SHP77 treated with DMSO at 0.1 percent for 48 hours (cell line): Measurements from ENCODE around the gene CENPX.
A peak's percentile ranks its signal among the peaks of the same experiment; 100 is the strongest.

Source experiments
- DNase-seq: peaks from one replicate; lab custom pipeline; 2025; lab: John Stamatoyannopoulos, UW

The CENPX gene

DNA sequence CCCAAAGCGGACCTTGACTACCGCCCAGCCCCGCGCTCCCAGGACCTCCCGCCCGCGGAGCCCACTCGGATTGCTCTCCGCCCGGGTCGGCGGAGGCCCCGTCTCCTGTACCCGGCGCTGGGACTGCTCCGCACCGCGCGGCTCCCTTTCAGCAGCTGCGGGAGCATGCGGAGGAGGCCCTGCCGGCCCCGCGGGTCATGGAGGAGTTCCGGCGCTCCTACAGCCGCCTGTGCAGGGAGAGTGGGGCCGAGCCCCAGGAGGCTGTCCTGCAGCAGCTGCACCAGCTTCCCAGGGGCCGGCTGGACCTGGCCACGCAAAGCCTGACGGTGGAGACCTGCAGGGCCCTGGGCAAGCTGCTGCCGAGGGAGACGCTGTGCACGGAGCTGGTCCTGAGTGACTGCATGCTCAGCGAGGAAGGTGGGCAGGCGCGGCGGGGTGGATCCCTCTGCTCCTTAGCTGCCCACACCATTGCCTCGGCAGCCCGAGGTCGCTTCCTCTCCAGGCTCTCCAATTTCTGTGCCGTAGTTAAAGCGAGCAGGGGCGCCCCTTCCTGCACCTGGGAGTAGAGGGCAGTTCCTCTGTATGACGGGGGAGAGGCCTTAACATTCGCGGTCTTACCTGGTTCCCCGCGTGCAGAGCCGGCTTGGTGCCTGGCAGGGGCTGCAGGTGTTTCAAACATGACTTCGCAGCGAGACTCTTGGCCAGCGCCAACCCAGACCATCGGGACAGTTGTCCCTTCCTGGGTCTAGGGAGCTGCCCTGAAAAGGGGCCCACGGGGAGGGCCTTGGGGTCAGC, 966 bp upstream of the CENPX start:
- DNase-seq, result no peak

GRCh38 chr17:82022981-82023446, 336 bp upstream of the CENPX start, which contains the start of gene LRRC45:
LRRC45 (plus strand) TSS chr17:82023305; CDS start chr17:82023644, 339 bp downstream.
- DNase-seq, result peak; percentile 99

GRCh38 chr17:82021900-82022309, 773 bp downstream of the CENPX start:
- DNase-seq, result no peak

DNA sequence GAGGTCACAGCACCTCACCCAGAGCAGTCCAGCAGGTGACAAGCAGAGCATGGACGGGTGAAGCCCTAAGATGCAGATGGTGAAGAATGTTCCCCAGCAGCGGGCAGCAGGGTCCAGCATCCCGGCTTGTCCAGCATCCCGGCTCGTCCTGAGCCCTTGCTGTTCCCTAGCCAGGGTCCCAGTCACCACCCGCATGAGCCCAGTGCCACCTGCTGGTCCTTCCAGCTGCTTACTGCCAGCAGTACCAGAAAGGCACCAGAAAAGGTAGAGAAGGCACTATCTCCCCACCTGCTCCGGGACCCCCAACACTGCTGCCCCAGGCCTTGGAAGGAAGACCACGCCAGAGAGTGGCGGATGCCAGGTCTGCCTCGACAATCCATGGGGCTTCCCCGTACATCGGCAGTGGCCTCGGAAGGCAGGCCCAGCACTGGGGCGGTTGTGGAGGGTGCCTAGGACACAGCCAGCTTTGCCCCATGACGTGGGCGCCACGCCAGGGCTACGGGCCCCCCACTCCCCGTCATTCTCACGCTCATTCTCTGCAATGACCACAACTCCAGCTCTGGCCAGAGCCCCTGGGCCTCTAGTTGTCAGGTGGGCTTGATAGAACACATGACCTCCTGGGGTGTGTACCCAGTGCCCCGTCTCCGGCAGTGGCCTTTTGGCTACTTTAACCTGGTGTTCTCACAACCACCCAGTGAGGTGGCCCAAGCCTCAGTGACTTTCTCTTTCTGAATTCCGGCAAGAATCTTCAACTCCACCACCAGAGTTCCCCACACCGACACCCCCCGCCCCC, 1.4 kb downstream of the CENPX start:
- peak; percentile 50 for DNase-seq

DNA sequence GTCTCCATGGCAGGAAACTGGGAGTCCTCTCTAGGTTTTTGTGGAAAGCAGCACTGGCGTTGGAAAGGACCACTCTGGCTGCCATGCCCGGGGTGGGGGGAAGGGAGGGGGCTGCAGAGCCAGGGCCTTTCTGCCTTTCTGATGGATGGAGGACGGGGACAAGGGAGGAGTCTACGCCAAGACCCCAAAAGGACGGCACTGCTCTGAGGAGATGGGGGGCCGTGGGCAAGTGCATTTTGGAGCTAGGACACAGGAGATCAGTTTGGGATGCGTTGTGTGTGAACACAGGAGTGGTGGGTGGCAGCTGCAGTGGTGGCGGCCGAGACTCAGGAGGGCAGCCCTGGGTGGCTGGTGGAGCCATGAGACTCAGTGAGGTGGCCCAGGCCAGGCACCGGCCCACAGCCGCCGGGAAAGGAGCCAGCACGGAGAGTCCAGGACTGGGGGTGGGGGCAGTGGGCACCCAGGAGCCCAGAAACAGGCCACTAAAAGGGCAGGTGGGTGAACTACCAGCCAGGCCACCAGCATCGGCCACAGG, 2.0 kb downstream of the CENPX start:
- no peak for DNase-seq

DNA sequence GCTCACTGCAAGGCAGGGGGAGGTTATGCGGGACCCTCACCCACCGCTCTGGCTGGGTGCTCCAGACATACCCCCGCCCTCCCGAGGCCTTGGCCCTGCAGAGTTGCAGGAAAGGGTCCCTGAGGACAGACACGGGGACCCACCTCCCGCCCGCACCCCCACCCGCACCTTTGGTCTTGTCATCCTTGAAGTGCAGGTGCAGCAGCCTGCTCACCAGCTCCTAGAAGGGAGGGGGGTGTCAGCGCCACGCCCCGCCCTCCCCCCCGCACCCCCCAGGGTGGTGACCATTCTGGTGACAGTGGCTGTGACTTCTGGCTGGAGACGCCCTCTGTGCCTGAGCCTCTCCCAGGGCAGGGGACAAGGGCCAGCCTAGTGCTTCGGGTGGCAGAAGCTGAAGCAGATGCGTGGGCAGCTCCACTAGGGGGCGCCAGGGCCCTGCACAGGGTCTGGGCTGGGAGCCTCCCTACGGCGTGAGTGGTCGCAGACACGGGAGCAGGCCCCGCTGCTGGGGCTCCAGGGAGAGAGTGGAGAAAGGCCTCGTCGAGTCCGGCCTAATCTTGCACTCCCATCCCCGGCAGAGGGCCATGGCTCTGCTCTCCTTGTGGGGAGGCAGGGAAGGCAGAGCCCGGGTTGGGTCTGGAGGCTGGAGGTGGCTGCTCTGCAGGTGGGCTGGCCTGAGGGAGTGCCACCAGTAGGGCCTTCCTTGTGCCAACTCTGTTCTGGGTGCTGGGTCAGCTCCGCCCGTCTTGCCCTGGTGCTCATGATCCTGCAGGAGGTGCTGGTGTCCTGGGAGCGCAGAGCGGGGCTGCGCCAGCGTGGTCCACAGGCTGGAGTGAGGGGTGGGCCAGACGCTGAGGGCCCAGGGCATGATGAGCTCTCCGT, 2.7 kb downstream of the CENPX start:
- DNase-seq, result peak; percentile 33

- DNase-seq, result no peak
Measured at GRCh38 chr17:82018989-82019689, 3.5 kb downstream of the CENPX start.

DNA sequence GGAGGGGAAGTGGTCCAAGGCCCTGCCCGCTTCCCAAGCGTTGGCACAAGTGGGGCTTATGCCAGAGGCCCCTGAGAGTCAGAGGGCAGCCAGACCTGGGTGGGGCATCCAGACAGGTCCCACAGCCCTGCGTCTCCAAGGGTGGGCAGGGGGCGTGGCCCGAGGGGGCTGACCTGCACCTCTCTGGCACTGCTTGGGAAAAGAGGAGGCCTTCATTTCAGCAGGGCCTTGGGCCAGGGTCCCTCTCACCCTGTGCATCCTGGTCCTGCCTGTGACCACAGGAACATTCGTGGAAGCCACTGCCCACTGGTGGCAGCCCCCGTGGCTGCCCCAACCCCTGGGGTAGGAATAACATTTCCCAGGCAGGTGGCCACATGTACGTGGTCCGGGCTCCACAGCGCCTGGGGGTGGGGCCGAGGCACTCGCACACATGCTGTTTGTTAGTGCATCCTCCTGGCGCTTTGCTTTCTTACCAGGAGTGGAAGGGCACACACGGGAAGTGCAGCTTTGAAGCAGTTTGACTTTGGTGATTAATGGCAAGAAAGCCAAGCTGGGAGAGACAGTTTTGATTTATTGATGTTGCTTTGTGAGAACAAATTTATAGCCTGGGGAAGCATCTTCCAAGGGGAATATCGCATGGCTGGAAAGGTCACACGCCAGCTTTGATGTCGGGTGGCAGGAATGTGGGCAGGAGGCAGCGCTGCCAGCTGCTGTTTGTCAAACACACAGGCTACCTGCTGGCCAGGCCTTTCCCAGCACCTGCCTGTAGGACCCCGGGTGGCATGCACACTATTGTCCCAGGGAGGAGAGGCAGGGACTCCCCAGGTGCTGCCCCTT, 4.3 kb downstream of the CENPX start:
- DNase-seq, result peak; percentile 82

- no peak for DNase-seq
Measured at GRCh38 chr17:82017612-82018151, 5.0 kb downstream of the CENPX start.

- DNase-seq, result no peak
Measured at GRCh38 chr17:82016875-82017459, 5.7 kb downstream of the CENPX start.

- DNase-seq, result no peak
Measured at GRCh38 chr17:82016061-82016874, 6.4 kb downstream of the CENPX start.

DNA sequence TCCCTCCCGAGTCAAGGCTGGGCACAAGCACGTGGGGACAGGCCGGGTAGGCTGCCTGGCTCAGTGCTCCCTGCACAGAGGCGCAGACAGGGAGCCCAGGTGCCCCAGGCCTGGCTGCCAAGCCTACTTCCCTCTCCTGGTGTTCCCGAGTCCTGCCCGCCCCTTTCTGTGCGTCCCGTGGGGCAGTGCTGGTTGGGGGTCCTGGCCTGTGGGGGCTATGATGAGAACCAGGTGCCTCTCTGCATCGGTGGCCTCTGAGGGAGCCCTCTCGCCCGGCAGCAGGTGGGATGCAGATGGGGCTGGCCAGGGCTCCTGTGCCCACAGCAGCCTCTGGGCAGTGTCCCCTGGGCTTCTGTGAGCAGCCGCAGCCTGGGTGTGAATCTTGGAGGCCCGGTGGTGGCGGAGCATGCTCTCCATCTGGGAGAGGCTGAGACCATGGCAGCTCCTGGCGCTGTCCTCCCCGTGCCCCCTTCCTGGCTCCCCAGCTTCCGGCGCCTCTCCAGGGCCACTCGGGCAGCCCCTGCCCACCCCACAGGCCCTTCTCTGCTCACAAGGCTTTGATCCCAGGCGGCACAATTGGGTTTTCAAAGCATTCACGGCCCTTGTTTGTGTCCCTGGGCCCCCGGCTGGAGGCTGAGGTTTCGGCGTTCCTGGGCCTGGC, 7.2 kb downstream of the CENPX start:
- no peak for DNase-seq

DNA sequence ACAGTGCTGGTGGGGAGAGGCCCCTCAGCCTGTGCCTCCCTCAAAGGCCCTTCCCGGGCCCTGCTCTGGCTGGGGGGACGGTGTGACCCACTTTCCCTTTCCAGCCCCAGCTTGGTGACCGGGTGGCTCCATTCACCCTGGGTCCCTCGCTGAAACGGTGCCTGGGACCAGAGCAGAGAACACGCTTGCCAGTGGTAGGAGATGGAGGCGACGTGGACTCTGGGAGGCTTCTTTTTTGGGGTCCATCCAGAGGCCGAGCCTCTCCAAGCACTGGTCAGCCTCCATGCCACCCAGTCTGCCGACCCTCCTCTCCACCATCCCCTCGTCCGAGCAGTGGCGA, 7.7 kb downstream of the CENPX start:
- DNase-seq, result no peak

DNA sequence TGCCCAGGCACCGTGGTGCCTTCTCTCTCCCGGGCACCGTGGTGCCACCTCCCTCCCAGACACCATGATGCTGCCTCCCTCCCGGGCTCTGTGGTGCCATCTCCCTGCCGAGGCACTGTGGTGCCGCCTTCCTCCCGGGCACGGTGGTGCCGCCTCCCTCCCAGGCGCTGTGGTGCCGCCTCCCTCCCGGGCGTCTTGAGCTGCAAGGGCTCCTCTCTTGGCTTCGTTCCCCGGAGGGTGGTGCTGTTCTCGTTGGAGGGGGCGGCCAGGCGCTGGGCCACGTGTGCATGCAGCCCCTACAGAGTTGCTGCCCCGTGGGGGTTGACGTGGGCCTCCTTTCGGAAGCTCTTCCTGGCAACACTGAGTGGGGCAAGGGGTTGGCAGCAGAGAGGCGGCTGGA, 8.2 kb downstream of the CENPX start:
- DNase-seq, result no peak

DNA sequence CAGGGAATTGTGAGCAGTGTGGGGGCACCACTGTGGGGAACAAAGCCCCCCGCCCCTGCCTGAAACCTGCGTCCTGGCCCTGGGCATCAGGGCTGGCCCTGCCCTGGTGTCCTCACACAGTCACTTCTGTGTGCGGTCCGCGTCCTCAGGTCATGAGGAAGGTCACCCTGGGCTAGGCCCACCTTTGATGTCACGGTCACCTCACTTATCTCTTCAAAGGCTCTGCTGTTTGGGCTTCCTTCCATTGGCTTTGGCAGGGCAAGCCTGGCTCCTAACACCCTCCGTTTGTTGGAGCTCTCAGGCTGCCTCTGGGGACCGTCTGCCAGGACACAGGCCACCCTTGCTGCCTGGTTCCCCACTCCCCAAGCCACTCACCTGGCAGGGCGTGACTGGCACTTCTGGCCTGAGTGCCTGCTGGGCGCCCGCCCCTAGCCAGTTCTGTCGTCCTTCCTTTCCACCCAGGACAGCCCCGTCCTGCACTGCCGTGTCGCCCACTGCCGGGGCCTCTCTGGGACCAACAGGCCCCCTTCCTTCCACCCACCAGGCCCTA, 8.8 kb downstream of the CENPX start:
- no peak for DNase-seq

DNA sequence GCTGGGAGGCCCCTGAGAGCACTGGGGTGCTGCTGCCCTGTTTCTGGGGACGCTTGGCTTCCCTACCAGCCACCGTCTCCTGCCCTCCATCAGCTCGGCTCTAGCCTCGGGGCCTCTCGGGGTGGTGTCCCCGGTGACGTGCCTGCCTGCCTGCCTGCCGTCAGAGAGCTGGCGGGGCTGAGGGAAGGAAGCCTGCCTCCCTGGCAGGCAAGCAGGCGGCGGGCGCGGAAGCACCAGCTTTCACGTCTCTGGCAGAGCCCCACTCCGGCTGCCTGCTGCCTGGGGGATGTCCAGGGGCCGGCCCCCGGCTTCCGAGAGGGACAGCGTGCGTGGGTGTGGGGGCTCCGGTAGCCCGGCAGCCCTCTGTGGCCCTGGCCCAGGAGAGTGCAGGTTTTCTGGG, 9.3 kb downstream of the CENPX start:
- DNase-seq, result no peak

DNA sequence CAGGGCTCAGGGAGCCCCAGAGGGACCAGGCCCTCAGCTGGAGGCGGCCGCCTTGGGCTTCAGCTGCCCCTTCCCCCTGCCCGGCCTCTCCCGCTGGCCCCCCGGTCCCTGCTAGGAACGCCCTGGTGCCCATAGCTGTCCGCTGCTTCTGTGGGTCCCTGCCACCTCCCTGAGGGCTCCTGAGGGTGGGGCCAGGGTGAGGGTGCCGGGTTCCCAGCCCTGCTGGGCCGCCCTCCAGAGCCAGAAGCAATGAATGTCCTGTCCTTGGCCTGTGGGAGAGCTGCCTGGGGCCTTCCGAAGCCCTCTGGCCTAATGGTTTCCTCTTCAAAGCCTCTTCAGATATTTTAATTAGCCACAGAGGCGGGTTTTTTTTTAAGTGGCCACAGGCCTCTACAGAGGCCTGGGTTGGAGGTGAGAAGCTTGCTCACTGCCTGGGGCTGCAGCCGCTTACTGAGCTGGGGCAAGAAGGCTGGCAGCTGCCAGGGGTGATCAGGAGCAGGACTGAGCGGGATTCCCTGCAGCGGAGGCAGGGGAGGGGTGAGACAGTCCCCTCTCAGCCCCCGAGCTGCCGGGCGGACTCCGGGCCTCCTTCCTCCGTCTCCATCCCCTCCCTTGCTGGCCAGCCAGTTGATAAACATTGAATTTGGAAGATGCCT, 9.9 kb downstream of the CENPX start:
- DNase-seq, result no peak

DNA sequence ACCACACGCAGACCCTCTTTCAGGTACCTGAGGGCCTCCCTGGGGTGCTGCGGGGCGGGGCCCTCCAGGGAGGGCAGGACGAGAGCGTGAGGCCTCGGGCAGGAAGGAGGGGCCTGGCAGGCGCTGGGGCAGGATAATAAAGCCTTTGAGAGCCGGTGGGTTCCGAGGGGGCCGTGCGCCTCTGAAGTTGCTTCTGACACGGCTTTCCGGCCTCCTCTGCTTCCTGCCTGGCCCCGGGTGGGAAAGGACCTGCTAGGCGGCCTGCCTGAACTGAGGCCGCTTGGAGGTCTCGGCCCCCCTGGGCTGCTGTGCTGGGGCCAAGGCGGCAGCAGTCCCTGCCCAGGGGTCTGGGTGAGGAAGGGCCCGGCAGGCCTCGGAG, 10.4 kb downstream of the CENPX start:
- no peak for DNase-seq
